Loucy (cell line): ENCODE data around the gene WDR33.

ENCODE experiments used
- H2AFZ ChIP-seq: fragments of 200-600 bp; sonication (generic); 2 replicates; pipeline ENCODE4 v1.6.0; 2016; ENCODE audit warnings: antibody characterized with exemption, mild to moderate bottlenecking, low read length, moderate library complexity
- H3F3A ChIP-seq: fragments of 200-600 bp; 2 replicates; pipeline ENCODE4 v1.6.0; 2016; ENCODE audit warnings: antibody characterized with exemption, low read depth, mild to moderate bottlenecking
- H3K27me3 ChIP-seq: fragments of 200-600 bp; sonication (generic); 2 replicates; pipeline ENCODE4 v1.6.1; 2014; ENCODE audit warnings: low read length, mild to moderate bottlenecking; ENCODE audit not compliant: insufficient read depth, poor library complexity, severe bottlenecking
- H3K36me3 ChIP-seq: fragments of 200-600 bp; sonication (generic); 2 replicates; pipeline ENCODE4 v1.6.1; 2016; ENCODE audit warnings: low read length; ENCODE audit not compliant: insufficient read depth
- H3K4me1 ChIP-seq: fragments of 200-600 bp; sonication (generic); 2 replicates; pipeline ENCODE4 v1.5.1; 2014; ENCODE audit warnings: low read length, mild to moderate bottlenecking; ENCODE audit not compliant: insufficient read depth, poor library complexity, severe bottlenecking
- H3K4me2 ChIP-seq: fragments of 200-600 bp; sonication (generic); 2 replicates; pipeline ENCODE4 v1.6.0; 2014; ENCODE audit warnings: antibody characterized with exemption, low read length, low read depth, mild to moderate bottlenecking; ENCODE audit not compliant: poor library complexity, severe bottlenecking
- H3K4me3 ChIP-seq: fragments of 200-600 bp; sonication (generic); 2 replicates; pipeline ENCODE4 v1.5.1; 2014; ENCODE audit warnings: low read length, mild to moderate bottlenecking, mixed read lengths; ENCODE audit not compliant: poor library complexity, severe bottlenecking
- H3K79me2 ChIP-seq: fragments of 200-600 bp; sonication (generic); 2 replicates; pipeline ENCODE4 v1.6.1; 2014; ENCODE audit warnings: low read length; ENCODE audit not compliant: insufficient read depth
- H3K9ac ChIP-seq: fragments of 200-600 bp; sonication (generic); 2 replicates; pipeline ENCODE4 v1.6.0; 2014; ENCODE audit warnings: mild to moderate bottlenecking, low read depth, low read length, moderate library complexity; ENCODE audit not compliant: poor library complexity, severe bottlenecking
- H3K9me2 ChIP-seq: fragments of 200-600 bp; sonication (generic); replicated peaks from 2 replicates; pipeline ENCODE4 v1.6.1; 2016; ENCODE audit warnings: low read depth, low read length, mixed read lengths
- H3K9me3 ChIP-seq: fragments of 200-600 bp; sonication (generic); 2 replicates; pipeline ENCODE4 v1.6.1; 2014; ENCODE audit warnings: mild to moderate bottlenecking, antibody characterized with exemption, low read length, low read depth; ENCODE audit not compliant: insufficient read depth
- H4K20me1 ChIP-seq: fragments of 200-600 bp; sonication (generic); 2 replicates; pipeline ENCODE4 v1.6.0; 2014; ENCODE audit warnings: antibody characterized with exemption, low read length, mild to moderate bottlenecking; ENCODE audit not compliant: insufficient read depth, poor library complexity, severe bottlenecking
- EZH2phosphoT487 ChIP-seq: fragments of 200-600 bp; IDR thresholded peaks from 2 replicates; pipeline ENCODE4 v1.6.1; 2018; ENCODE audit warnings: antibody characterized with exemption, mild to moderate bottlenecking, moderate library complexity, borderline replicate concordance
- TF ChIP-seq, protein P1 (sequence below): fragments of 200-600 bp; sonication (generic); conservative IDR thresholded peaks from 2 replicates; pipeline ENCODE4 v1.5.1; 2014; ENCODE audit warnings: mild to moderate bottlenecking, antibody characterized with exemption, low read length

The WDR33 gene

DNA sequence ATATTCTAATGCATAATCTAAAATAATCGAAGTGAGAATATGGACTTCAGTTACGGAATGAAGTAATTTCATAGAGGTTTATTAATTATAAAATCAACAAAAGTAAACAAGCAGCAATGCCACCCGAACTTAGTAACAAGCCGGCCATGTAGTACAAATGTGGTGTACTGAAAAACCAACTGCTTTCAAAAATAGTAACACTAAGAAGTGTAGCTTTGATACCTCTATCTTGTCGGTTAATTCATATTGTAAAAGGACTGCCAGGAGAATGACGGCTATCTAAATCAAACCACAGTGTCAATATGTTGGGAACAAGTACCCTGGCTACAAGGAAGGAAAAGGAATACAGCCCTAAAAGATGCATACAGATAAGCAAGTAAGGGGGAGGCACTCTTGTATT is 48.5 kb downstream of the WDR33 start:
- H4K20me1 ChIP-seq: no peaks in the 10 kb centered on the region
- no peak overlapping the region for H3K9ac ChIP-seq
- H3K36me3 ChIP-seq: peaks cover 86% of the 10 kb centered on the region

DNA sequence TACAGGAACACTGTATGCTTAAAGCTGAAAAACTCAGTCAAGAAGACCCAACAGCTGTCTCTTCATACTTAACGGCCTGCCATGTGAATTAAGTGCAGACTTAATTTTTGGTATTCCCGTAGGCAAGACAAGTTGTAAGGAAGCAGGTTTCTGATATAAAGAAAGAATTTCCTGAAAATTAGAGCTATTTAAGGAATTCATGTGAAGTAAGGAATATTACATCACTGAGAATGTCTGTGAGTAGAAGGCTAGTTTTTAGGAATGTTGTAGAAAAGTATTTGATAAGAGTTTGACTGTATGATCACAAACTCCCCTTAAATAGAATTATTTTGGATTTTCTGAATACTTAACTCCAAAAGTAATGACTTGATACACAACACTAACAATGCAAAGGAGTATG is 51.0 kb downstream of the WDR33 start:
- Histone ChIP-seq H3K4me2 (no peak overlapping the region), H4K20me1 (no peaks in the 10 kb centered on the region), H2AFZ (no peak overlapping the region), H3K36me3 (peaks cover 67% of the 10 kb centered on the region), H3K27me3 (no peaks in the 10 kb centered on the region), H3K79me2 (no peaks in the 10 kb centered on the region), H3K9me2 (no peaks in the 10 kb centered on the region), H3K4me1 (no peaks in the 10 kb centered on the region), H3F3A (no peaks in the 10 kb centered on the region; the same call in 1 of the 2 replicates), H3K4me3 (no peak overlapping the region), H3K9me3 (no peaks in the 10 kb centered on the region), H3K9ac (no peak overlapping the region)
- TF ChIP-seq, protein P1, sequence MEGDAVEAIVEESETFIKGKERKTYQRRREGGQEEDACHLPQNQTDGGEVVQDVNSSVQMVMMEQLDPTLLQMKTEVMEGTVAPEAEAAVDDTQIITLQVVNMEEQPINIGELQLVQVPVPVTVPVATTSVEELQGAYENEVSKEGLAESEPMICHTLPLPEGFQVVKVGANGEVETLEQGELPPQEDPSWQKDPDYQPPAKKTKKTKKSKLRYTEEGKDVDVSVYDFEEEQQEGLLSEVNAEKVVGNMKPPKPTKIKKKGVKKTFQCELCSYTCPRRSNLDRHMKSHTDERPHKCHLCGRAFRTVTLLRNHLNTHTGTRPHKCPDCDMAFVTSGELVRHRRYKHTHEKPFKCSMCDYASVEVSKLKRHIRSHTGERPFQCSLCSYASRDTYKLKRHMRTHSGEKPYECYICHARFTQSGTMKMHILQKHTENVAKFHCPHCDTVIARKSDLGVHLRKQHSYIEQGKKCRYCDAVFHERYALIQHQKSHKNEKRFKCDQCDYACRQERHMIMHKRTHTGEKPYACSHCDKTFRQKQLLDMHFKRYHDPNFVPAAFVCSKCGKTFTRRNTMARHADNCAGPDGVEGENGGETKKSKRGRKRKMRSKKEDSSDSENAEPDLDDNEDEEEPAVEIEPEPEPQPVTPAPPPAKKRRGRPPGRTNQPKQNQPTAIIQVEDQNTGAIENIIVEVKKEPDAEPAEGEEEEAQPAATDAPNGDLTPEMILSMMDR: no peak
- TF ChIP-seq EZH2phosphoT487: no peak

More for the DNA sequence above, 48.5 kb downstream of the WDR33 start:
- no peak overlapping the region for H3K4me2 ChIP-seq
- no peak overlapping the region for H3K4me3 ChIP-seq
- H3F3A ChIP-seq: no peaks in the 10 kb centered on the region; the same call in 1 of the 2 replicates
- TF ChIP-seq EZH2phosphoT487: no peak
- TF ChIP-seq, protein P1: no peak
- no peaks in the 10 kb centered on the region for H3K9me3 ChIP-seq
- H2AFZ ChIP-seq: no peak overlapping the region
- H3K27me3 ChIP-seq: no peaks in the 10 kb centered on the region
- H3K79me2 ChIP-seq: no peaks in the 10 kb centered on the region
- H3K4me1 ChIP-seq: no peaks in the 10 kb centered on the region
- H3K9me2 ChIP-seq: no peaks in the 10 kb centered on the region

DNA sequence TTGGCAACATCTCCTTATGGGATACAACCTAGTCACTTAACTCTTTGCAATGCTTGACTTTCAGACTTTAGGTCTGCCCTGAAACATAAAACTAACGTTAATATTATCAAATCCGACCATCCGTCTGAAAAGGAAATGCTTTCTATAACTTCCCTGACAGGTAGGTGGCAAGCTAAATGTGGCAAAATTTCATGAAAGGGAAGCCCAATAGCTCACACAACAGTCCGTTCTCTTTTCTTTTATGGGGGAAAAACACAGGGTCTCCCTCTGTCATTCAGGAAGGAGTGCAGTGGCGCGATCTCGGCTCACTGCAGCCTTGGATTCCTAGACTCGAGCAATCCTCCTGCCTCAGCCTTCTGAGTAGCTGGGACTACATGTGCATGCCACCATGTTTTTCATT is 56.8 kb downstream of the WDR33 start:
- no peaks in the 10 kb centered on the region for H3K9me2 ChIP-seq
- H3K9me3 ChIP-seq: no peaks in the 10 kb centered on the region
- H2AFZ ChIP-seq: no peak overlapping the region
- peaks cover 18% of the 10 kb centered on the region; the same call in 1 of the 2 replicates for H3K36me3 ChIP-seq
- H3K4me3 ChIP-seq: no peak overlapping the region
- no peaks in the 10 kb centered on the region for H3K27me3 ChIP-seq
- no peak overlapping the region for H3K9ac ChIP-seq
- H3K4me2 ChIP-seq: no peak overlapping the region
- H3K4me1 ChIP-seq: no peaks in the 10 kb centered on the region
- H4K20me1 ChIP-seq: no peaks in the 10 kb centered on the region
- no peaks in the 10 kb centered on the region; the same call in 1 of the 2 replicates for H3F3A ChIP-seq
- no peaks in the 10 kb centered on the region for H3K79me2 ChIP-seq
- no peak for TF ChIP-seq EZH2phosphoT487
- TF ChIP-seq, protein P1: no peak
